HG03025 (cell line): Measurements from ENCODE around the gene DAZAP2.
"Not testable (repeated sequence)": the region's sequence is repeated elsewhere in the genome, so short reads cannot be mapped to it uniquely, and the experiment has no call there.

Source experiments
- ATAC-seq: cut with Tn5 transposase; IDR thresholded peaks from one replicate; pipeline ENCODE4 v1.9.1; 2021; ENCODE audit warnings: mild to moderate bottlenecking, moderate library complexity; ENCODE audit not compliant: unreplicated experiment, low FRiP score

The DAZAP2 gene

DNA sequence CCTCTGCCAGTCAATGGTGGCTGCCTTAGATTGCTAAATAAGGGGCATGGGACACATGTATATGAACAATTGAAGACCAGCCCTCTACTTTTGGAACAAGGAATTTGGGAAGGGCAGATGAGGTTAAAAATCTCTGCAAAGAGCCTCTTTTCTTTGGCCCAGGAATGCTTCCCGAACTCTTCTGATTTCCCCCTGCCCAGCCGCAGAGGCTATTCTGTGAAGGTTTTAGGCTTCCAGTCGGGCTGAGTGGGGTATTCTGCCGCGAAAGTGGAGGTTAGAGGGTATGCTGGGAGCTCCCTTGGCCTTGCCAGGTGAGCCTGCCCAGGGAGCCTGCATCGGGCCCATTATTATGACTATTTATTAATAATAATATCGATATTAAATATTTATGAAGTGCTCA is 22.0 kb upstream of the DAZAP2 start:
- no peak for ATAC-seq

DNA sequence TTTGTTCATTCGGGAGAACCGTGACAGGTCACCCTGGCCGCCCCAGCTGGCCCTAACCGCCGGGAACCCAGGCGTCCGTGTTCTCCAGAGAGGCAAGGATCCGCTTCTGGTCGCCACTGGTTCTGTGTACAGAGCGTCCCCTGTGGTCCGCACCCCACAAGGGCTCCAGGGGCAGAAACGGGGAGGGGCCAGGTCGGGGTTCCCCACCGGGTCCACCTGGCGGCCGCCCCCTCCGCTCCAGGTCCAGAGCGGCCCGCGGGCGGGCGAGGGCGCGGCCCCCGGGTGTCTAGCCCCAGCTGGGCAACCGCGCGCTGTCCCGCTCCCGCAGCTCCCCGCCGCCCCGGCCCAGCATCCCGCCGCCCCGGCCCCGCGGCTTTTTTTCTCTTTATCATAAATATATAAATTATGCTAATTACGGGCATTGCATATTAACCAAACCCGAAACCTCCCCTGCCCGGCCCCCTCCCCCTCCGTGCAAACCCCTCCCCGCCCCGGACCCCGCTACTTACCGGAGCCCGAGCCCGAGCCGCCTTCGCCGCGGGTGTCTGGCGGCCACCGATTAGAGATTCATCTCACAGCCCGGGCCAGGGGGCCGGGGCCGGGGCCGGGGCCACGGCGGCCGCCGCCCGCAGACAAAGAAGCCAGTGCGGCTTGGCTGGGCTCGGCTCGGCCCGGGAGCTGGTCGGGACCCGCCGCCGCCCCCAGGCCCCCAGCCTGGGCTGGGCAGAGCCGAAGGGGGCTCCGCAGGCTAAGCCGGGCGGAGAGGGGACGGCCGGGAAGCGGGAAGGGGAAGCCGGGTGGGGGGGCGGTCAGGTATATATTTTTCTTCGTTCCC is 21.3 kb upstream of the DAZAP2 start:
- ATAC-seq = peak; percentile 32

DNA sequence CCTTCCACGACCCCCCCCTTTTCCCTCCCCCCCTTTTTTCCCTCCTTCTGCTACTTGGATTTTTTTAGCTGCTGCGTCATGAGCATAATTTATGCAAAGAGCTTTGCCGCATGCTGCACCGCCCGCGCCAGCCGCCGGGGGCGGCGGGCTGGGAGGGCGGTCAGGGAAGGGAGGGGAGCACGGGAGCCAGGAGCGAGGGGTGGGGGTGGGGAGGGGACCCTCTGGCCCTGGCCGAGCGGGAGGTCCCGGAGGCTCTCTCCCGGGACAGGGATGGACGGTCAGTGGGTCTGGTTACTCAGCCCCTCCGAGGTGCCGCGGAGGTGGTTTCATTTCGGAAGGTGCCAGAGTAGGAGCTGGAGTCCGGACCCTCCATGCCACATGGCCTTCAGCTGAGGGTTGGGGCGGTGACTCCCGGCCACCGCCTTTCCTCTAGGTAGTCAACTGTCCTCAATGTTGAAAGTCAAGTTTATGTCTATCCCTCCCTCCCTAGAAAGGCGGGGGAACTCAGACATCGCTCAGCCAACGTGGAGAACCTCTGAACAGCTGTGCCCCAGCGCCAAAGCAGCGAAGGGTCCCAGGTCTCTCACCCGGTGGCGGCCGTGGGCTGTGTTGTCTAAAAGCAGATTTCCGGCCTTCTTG is 20.5 kb upstream of the DAZAP2 start, which contains the start of gene POU6F1:
POU6F1 (minus strand) TSS at position 95 of the 639 bp plus-strand sequence. CDS start 11,226 bp downstream, outside the sequence.
- ATAC-seq = peak; percentile 51

DNA sequence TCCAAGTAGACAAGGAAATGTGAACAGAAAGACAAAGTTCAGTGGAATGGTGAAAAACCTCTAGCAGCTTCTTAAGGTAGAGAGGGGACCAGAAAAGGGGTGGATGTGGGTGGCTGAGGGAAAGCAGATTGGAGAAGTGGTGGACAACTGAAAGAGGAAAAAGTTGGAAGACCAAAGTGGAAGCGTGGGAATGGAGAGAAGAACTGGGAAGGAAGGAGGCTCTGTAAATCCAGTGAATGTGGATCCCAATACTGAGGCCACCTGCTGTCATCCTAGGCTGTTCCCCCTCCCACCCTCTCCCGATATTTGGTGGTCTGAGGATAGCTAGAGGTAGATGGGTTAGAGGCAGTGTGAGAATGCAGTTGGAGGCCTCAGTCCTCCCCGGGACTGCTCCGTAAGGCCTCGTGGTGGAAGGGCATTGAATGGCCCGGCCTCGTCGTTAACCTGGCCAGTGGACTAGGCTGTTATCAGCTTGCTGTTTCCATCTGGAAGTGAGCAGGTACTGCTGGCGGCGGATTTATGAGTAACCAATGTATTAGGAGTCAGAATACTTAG is 19.9 kb upstream of the DAZAP2 start:
- ATAC-seq = no peak

DNA sequence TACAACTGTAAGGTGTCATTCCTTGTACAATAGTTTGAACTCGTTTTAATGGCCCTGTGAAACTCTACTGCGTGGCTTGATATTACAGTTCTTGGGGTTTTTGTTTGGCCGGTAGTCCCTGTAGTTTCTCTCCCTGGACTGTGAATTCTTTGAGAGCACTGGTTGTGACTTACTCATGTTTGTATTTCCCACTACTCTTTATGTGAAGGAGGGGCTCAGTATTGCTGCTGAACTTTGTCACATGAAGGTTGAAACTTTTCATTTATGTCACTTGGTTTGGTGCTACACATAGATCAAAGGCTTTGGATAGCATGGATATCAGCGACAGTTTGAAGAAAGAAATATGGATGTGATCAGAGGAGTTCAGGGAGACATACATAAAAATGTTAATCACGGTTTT is 19.3 kb upstream of the DAZAP2 start:
- ATAC-seq = no peak

DNA sequence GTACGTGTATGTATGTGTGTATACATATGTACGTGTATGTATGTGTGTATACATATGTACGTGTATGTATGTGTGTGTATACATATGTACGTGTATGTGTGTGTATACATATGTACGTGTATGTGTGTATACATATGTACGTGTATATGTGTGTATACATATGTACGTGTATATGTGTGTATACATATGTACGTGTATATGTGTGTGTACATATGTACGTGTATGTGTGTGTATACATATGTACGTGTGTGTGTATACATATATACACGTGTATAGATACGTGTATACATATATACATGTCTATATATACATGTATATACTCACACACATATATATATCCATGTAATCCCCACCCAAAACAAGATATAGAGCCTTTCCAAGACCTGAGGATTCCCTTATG is 18.8 kb upstream of the DAZAP2 start:
- not testable (repeated sequence) for ATAC-seq

DNA sequence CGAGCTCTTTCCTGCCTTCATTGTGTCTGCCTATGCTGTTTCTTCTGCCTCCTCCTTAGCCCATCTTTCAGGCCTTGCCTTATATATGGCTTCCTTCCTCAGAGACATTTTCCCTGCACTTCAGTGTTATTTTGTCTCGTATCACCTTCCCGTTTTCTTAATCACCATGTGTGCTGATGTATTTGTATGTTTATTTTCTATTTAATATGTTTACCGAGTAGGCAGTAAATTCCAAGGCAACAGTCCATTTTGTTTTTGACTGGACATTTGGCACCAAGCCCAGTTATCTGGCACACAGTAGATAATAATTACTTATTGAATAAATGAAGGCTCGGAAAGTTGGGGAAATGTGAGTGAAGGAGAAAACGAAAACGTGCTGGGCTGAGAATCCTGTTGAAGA is 16.2 kb upstream of the DAZAP2 start:
- ATAC-seq = no peak

DNA sequence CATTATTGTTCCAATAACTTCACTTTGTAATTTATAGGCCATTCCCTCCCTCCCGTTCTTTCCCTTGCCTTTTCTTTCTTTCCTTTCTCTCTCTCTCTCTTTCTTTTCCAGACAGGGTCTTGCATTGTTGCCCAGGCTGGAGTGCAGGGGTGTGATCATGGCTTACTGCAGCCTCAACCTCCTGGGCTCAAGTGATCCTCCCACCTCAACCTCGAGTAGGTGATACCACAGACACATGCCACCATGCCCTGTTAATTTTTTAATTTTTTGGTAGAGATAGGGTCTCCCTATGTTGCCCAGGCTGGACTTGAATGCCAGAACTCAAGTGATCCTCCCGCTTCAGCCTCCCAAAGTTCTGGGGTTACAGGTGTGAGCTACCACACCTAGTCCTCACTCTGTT is 14.0 kb upstream of the DAZAP2 start:
- ATAC-seq = no peak

DNA sequence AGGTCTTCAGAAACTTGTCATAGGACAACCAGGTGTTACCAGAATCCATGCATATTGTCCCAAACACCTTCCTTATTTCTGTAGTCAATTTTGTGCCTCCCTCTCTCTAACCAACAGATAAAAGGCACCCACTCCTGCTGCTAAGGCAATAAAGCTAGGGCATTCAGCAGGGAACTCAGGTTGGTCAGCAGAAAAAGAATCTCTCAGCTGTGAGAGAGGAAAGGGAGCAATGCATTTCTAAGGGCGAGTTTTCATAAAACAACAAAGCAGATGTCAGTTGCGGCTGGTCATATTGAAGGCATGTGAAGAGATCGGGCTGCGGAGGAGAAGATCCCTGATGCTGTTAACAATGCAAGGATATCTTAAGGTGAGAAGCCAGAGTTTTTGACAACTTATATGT is 13.4 kb upstream of the DAZAP2 start:
- ATAC-seq = no peak

DNA sequence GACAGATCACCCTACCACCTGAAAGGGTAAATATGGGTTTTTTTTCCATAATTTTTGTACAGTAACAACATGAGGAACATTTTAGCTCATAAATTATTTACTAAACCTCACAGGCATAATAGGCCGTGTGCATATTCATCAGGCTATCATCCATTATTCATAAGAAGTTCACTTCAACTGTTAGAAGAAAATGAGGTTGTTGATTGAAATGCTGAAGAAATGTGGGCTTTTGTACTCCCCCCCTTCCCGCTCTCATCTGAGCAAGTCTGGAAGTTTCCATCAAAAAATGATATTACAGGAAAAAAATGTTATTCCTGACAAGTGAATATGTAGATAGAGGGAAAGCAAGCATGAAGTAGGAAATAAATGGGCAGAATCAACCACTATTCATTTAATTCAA is 12.9 kb upstream of the DAZAP2 start:
- no peak for ATAC-seq

DNA sequence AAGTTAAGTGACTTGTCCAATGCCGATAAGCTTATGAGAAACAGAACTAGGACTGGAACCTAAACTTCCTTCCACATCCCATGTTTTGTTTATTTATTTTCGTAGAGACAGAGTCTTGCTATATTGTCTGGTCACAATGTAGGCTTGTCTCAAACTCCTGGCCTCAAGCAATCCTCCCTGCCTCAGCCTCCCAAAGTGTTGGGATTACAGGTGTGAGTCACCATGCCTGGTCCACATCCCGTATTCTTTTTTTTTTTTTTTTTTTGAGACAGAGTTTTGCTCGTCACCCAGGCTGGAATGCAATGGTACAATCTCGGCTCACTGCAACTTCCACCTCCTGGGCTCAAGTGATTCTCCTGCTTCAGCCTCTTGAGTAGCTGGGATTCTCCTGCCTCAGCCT is 11.5 kb upstream of the DAZAP2 start:
- not testable (repeated sequence) for ATAC-seq

DNA sequence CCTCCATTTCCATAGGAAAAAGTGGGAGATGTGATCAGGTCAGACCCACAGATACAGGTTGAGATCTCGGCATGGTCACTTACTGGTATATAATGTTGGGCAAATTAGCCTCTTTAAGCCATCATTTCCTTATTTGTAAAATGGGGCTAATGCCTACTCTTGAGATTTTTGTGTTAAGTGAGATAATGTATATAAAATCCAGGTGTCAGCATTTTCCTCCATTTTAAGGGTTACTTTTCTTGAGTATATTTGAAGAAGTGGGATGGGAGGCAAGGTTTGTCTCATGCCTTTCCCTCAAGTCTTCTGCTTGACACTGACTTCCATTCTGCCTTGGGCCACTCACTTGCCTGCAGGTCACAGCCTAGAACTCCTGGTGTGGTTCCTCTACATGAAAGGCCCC is 10.7 kb upstream of the DAZAP2 start:
- no peak for ATAC-seq

DNA sequence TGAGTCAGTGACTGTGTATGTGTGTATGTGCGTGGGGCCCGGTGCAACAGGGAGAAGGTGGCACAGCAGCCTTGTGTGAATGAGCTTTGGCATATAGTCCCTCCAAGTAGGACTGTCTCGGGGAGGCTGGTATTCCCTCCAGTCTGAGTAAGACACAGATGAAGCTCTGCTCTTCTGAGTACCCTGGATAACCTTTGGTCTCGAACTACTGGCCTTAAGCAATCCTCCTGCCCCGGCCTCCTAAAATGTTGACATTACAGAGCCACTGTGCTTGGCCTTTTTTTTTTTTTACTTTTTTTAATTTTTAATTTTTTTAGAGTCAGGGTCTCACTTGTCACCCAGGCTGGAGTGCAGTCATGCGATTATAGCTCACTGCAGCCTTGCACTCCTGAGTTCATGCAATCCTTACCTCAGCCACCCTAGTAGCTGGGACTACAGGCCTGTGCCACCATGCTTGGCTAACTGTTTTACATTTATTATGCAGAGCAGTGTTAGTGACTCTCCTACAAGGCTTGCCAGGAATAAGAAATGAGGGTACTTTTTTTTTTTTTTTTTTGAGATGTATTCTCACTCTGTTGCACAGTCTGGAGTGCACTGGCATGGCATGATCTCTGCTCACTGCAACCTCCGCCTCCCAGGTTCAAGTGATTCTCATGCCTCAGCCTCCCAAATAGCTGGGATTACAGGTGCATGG is 9.4 kb upstream of the DAZAP2 start:
- ATAC-seq = no peak

DNA sequence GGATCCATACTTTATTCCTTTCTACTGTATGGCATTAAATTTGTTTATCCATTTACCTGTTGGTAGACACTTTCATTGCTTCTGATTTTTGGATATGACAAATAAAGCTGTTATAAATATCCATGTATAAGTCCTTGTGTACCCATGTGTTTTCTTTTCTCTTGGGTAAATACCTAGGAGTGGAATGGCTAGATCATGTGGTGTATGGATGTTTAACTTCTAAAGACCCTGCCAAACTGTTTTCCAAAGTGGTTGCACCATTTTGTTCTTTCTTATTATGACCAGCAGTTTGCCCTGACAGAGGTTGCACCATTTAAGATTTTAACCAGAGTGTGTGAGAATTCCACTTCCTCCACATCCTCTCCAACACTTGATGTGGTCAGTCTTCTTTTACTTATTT is 6.0 kb upstream of the DAZAP2 start:
- no peak for ATAC-seq

DNA sequence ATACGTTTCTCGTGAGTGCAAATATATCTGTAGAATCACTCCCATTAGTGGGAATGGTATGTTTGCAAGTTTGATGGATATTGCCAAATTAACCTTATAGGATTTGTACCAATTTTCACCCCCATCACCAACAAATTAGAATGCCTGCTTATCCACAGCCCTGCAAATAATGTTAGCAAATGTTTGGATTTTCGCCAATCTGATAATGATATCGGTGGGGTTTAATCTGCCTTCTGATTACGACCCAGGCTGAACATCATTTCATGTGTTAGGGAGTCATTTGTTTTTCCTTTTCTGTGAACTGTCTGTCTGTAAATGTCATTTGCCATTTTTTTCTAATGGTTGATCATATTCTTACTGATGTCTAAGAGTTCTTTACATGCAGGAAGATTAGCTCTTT is 4.1 kb upstream of the DAZAP2 start:
- no peak for ATAC-seq

DNA sequence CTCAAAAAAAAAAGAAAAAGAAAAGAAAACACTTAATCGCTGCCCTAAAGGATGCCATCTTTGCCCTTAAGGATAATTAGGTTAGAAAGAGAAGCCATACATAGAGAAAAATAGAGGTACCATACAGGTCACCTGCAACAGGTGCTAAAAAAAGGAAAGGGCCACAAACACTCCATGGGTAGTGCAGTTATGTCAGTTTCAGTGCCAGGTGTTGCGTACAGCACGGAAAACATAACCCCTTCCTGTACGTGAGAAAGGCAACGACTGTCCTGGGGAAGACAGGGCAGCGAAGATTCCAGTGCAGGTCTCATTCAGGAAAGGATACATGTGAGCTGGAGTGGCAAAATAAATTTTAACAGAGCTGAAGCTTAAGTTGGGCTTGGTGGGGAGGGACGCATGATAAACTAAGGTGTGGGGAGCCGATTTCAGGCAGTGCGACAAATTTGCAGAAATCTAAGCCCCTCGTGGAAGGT is 553 bp upstream of the DAZAP2 start:
- peak; percentile 7 for ATAC-seq

DNA sequence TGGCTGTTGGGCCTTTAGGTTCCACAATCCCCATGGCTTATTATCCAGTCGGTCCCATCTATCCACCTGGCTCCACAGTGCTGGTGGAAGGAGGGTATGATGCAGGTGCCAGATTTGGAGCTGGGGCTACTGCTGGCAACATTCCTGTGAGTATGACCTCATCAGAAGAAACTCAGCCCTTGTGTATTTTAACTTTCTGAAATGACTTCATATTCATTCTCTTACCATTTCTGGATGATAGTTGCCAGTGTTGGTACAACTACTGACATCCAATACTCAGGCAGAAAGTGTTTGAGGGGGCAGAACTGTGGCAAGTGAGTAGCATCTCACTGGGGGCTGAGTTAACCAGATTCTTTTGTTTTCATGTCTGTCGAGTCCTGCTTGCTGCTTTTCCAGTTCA is 2.3 kb downstream of the DAZAP2 start:
- no peak for ATAC-seq

DNA sequence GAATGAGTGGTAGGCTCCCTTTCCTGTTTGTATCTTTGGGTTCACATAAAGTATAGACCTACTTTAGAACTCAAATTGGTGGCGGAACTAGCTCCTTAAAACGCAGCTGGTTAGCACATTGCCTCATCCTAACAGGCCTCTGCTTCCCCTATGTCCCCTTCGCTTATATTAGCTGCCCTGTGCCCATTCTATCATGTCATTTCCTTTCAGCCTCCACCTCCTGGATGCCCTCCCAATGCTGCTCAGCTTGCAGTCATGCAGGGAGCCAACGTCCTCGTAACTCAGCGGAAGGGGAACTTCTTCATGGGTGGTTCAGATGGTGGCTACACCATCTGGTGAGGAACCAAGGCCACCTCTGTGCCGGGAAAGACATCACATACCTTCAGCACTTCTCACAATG is 3.5 kb downstream of the DAZAP2 start:
- ATAC-seq = no peak

DNA sequence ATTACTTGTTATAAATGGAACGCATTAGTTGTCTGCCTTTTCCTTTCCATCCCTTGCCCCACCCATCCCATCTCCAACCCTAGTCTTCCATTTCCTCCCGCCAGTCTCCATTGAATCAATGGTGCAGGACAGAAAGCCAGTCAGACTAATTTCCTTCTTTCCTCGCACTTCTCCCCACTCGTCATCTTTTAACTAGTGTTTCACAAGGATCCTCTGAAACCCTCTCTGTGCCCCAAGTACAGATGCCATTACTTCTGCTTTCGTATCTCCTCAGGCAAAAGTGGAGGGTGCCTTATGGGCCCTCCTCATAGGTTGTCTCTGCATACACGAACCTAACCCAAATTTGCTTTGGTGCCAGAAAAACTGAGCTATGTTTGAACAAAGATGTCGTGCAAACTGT is 4.2 kb downstream of the DAZAP2 start:
- ATAC-seq = no peak

DNA sequence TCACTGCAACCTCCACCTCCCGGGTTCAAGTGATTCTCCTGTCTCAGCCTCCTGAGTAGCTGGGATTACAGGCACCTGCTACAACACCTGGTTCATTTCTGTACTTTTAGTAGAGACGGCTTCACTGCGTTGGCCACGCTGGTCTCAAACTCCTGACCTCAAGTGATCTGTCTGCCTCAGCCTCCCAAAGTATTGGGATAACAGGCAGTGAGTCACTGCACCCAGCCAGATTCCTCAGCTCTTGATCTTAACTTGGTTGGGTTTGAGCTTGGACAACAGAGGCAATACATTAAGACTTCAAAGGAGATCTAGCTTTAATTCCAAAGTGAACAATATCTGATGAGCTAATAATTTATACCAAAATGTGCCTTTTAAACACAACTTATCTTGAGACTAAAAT is 5.6 kb downstream of the DAZAP2 start:
- no peak for ATAC-seq
